ENCODE results near the gene MADD. TPM values are rescaled to one million over a fixed set of nuclear protein-coding genes. Genes with fewer than 3 reads are reported as not detected.

Gene MADD
- total RNA-seq, 1 donor from 2014 or later = 53.7 TPM

DNA sequence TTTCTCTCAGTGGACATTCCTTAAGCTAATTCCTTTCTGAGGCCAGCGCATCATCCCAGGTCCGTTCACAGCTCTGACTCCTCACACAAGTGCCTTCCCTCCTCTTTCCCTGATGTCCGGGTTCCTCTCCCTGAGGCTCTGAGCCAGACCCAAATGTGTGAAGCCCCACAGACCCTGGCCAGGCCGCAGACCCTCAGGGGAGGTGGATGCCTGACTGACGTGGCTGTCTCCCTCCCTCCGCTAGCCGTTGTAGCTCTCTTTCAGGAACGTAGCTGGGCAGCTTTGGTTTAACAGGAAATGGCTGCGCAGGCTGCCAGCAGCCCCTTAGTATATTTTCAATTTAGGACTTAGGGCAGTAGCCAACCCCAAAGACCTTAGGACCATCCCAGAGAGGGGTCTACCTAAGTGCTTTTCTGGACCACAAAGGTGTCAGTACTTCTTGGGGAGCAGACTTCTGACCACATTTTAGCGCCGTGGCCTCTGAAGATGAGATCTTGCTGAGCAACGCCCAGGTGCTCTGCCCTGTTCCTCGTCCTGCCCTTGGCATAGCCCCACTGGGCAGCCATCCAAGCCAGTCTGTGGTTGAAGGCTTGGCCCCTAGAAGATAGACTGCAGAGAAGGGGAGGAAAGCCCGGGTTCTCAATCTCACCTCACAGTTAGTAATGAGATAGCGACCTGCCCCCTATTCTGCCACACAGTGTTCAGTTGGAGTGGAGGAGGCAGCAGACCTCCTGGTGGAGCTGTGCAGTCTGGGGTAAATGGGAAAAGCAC lies 55.5 kb downstream of the MADD start:
- Histone ChIP-seq H3K27me3 (ENCODE audit: low read depth) (no peaks in the 10 kb centered on the region), H3K9me3 (no peaks in the 10 kb centered on the region), H3K4me1 (peaks cover 7% of the 10 kb centered on the region), H3K27ac (no peak overlapping the region), H3K36me3 (no peaks in the 10 kb centered on the region), H3K4me3 (no peak overlapping the region)
- no peak for TF ChIP-seq CTCF (IDR thresholded peaks at IDR 0.05)
- intact Hi-C loops (cut with DNase I) = no loop called here
- no peak for ATAC-seq
- no peak for DNase-seq

DNA sequence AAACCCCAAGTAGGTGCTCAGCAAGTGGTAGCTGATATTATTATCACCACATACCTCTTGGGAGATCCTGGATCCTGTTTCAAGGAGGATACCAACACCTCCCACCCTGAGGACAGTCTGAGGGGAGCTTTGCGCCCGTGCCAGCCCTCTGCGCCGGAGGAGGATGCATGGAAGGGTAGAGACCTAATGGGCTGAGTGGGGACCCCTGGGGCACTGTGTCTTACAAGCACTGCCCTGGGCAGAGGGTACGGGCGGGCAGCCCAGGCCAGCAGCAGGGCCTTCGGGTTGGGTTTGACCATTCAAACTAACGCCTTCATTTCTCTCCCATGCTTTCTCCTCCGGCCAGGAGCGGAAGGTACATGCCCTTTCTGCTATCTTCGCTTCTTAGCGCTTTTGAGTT lies 56.3 kb downstream of the MADD start:
- Histone ChIP-seq H3K27ac (no peak overlapping the region), H3K27me3 (ENCODE audit: low read depth) (no peaks in the 10 kb centered on the region), H3K9me3 (no peaks in the 10 kb centered on the region), H3K4me1 (peaks cover 7% of the 10 kb centered on the region), H3K4me3 (no peak overlapping the region), H3K36me3 (no peaks in the 10 kb centered on the region)
- intact Hi-C loops (cut with DNase I) = no loop called here
- no peak for ATAC-seq
- DNase-seq = peak; percentile 35
- TF ChIP-seq CTCF (IDR thresholded peaks at IDR 0.05) = no peak

DNA sequence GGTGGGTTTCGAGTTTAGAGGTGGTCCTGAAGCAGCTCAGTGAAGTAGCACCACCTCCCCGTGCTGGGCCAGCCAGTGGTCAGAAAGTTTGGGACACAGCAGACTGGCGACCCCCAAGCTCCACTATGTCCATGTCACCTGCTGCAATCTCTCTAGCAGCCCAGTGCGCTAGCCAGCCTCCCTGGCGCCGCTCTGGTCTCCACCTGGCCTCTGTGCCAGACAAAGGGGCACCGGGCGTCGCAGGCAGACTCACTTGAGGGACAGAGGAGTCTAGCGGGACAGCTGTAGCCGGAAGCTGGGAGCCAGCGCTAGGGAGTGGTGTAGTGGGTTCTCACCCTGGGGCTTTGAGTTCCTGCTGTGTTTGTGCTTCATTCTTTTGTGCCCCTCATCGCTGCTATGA lies 57.1 kb downstream of the MADD start:
- TF ChIP-seq CTCF (IDR thresholded peaks at IDR 0.05) = no peak
- peak; percentile 26 for DNase-seq
- Histone ChIP-seq H3K9me3 (no peaks in the 10 kb centered on the region), H3K27ac (no peak overlapping the region), H3K27me3 (ENCODE audit: low read depth) (no peaks in the 10 kb centered on the region), H3K4me1 (peaks cover 7% of the 10 kb centered on the region), H3K36me3 (no peaks in the 10 kb centered on the region), H3K4me3 (no peak overlapping the region)
- no peak for ATAC-seq
- intact Hi-C loops (cut with DNase I) = no loop called here

DNA sequence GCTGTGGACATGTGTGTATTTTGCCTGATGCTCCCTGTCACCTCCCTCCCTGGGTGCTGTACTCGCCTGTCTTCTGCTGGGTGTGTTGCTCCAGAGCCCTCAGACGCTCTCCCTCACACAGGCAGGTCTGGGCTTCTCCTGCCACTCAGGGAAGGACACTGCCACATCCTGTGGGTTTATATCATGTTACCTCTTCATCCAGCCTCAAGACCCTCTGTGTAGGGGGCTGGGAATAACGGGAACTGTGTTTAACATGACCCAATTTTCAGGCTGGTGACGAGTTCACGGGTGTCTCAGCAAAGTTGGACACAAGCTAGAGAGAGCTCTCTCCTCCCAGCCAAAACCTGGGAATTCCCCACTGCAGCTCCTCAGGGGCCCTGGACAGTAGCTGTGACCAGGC lies 58.0 kb downstream of the MADD start:
- Histone ChIP-seq H3K9me3 (no peaks in the 10 kb centered on the region), H3K4me1 (peaks cover 7% of the 10 kb centered on the region), H3K27ac (no peak overlapping the region), H3K4me3 (no peak overlapping the region), H3K27me3 (ENCODE audit: low read depth) (no peaks in the 10 kb centered on the region), H3K36me3 (no peaks in the 10 kb centered on the region)
- intact Hi-C loops (cut with DNase I) = no loop called here
- TF ChIP-seq CTCF (IDR thresholded peaks at IDR 0.05) = no peak
- DNase-seq (no peak), ATAC-seq (no peak)

DNA sequence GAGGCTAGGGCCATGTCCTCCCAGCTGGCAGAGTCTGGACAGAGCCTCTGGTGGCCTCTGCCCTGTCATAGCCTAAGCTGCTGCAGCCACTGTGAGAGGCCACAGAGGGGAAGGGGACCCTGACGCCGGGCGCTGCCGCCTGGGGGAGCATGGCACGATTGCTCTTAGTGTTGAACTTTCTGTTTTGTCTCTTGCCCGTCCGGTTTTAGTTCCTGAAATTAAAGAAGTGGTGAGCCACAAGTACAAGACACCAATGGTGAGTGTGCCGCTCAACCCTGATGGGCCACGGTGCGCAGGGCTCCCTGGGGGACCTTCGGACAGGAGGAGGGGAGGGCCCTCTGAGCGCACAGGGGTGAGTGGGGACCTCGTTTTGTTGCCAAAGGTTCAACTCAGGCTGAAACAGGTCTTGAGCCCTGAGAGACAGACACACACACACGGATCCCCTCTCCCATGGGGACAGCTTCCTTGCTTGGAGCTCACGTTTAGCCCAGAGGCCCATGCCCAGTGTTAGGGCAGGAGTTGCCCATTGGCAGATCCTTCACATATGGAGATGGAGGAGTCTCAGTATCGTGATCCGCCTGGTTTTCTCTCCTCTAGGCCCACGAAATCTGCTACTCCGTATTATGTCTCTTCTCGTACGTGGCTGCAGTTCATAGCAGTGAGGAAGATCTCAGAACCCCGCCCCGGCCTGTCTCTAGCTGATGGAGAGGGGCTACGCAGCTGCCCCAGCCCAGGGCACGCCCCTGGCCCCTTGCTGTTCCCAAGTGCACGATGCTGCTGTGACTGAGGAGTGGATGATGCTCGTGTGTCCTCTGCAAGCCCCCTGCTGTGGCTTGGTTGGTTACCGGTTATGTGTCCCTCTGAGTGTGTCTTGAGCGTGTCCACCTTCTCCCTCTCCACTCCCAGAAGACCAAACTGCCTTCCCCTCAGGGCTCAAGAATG lies 58.8 kb downstream of the MADD start:
- H3K4me1 ChIP-seq = peaks cover 7% of the 10 kb centered on the region
- no peaks in the 10 kb centered on the region for H3K9me3 ChIP-seq
- no peaks in the 10 kb centered on the region for H3K27me3 ChIP-seq (ENCODE audit: low read depth)
- no peak overlapping the region for H3K4me3 ChIP-seq
- DNase-seq = peak; percentile 34
- no peak overlapping the region for H3K27ac ChIP-seq
- no peak for ATAC-seq
- no peaks in the 10 kb centered on the region for H3K36me3 ChIP-seq
- intact Hi-C loops (cut with DNase I) = no loop called here
- TF ChIP-seq CTCF (IDR thresholded peaks at IDR 0.05) = no peak

Measured in lower lobe of right lung (tissue), 2 donors.